ENCODE data around the gene ZNF100. TPM values are rescaled to one million over a fixed set of nuclear protein-coding genes. Genes with fewer than 3 reads are reported as not detected.

The ZNF100 gene
- total and polyA plus RNA-seq, 9 of the 15 experiments (the other 6 are each of a cell fraction or from before 2014, with no cell fraction given), result 4.5 to 27.2 (median 19.6) TPM

DNA sequence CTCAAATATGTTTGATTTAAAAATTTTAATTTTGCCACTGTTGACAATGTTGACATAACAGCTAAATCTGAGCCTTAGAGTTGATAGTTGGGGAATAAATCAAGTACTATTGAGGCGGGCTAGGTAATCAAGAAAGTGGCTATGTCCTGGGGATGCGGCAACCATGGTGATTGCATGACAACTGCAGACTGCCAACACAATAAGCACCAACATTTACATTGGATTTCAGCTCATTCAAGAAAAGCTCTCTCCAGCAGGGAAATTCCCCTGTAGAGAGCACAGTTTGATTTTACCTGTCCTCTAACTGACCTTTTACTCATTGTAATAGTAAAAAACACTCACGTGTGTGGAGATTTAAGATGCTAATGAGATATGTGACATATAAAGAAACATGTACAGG is 63.1 kb downstream of the ZNF100 start (continued):
- TF ChIP-seq, protein P1, sequence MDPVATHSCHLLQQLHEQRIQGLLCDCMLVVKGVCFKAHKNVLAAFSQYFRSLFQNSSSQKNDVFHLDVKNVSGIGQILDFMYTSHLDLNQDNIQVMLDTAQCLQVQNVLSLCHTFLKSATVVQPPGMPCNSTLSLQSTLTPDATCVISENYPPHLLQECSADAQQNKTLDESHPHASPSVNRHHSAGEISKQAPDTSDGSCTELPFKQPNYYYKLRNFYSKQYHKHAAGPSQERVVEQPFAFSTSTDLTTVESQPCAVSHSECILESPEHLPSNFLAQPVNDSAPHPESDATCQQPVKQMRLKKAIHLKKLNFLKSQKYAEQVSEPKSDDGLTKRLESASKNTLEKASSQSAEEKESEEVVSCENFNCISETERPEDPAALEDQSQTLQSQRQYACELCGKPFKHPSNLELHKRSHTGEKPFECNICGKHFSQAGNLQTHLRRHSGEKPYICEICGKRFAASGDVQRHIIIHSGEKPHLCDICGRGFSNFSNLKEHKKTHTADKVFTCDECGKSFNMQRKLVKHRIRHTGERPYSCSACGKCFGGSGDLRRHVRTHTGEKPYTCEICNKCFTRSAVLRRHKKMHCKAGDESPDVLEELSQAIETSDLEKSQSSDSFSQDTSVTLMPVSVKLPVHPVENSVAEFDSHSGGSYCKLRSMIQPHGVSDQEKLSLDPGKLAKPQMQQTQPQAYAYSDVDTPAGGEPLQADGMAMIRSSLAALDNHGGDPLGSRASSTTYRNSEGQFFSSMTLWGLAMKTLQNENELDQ (CRISPR knock-in tag; IDR thresholded peaks at IDR 0.05; ENCODE audit: borderline replicate concordance), result no peak
- no peak for TF ChIP-seq ARID2 (IDR thresholded peaks at IDR 0.05)
- TF ChIP-seq, protein P2, sequence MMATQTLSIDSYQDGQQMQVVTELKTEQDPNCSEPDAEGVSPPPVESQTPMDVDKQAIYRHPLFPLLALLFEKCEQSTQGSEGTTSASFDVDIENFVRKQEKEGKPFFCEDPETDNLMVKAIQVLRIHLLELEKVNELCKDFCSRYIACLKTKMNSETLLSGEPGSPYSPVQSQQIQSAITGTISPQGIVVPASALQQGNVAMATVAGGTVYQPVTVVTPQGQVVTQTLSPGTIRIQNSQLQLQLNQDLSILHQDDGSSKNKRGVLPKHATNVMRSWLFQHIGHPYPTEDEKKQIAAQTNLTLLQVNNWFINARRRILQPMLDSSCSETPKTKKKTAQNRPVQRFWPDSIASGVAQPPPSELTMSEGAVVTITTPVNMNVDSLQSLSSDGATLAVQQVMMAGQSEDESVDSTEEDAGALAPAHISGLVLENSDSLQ (IDR thresholded peaks at IDR 0.05), result no peak
- TF ChIP-seq ZNF311 (CRISPR knock-in tag; IDR thresholded peaks at IDR 0.05), result no peak
- TF ChIP-seq HNRNPL (IDR thresholded peaks at IDR 0.05; ENCODE audit: low read depth, low read length), result no peak
- no peak for TF ChIP-seq ZNF253 (CRISPR knock-in tag; conservative IDR thresholded peaks at IDR 0.05)
- TF ChIP-seq, protein P3, sequence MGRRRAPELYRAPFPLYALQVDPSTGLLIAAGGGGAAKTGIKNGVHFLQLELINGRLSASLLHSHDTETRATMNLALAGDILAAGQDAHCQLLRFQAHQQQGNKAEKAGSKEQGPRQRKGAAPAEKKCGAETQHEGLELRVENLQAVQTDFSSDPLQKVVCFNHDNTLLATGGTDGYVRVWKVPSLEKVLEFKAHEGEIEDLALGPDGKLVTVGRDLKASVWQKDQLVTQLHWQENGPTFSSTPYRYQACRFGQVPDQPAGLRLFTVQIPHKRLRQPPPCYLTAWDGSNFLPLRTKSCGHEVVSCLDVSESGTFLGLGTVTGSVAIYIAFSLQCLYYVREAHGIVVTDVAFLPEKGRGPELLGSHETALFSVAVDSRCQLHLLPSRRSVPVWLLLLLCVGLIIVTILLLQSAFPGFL (CRISPR knock-in tag; IDR thresholded peaks at IDR 0.05), result no peak
- TF ChIP-seq ZNF644 (tag; IDR thresholded peaks at IDR 0.05; ENCODE audit: low read depth), result no peak

All from K562 (cell line).